HG03097 (cell line): ENCODE data around the gene MYO3B.
"Not testable (repeated sequence)": the region's sequence is repeated elsewhere in the genome, so short reads cannot be mapped to it uniquely, and the experiment has no call there.

ENCODE experiments used
- ATAC-seq: cut with Tn5 transposase; IDR thresholded peaks from one replicate; pipeline ENCODE4 v1.9.1; 2021; ENCODE audit not compliant: unreplicated experiment, low FRiP score

The MYO3B gene

GRCh38 chr2:170530284-170530745 lies 352.4 kb downstream of the MYO3B start:
- ATAC-seq = no peak

DNA sequence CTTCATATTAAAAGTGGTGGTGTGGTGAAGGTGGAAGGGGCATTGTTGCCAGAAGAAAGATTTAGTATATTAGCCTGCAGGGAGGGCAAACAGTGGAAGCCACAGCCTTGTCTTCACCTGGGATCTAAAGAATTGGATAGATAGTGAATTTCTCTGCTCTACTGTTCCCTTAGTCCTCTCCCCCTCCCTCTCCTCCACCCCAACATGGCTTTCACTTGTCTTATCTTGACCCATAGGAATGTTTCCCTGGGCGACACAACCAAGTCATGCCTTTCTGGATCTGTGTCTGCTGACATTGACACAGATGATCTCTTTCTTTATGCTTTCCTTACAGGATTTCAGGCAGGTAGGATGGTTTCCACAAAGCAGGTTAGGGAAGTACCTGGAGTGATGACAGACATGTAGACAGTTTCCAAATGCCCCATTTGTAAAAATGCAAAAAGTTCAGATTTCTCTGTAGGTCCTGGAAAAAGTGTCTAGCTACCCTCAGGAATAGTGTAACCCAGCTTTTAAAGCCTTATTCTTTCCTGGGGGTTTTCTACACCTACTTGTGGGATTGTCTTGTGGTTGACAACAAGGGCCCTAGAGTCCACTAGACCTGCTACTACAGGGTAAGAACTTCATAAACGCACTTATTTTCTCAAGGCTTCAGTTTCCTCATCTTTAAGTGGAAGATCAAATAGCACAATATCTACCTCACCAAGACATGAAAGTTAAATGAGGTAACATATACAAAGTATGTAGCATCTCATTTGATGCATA lies 353.0 kb downstream of the MYO3B start:
- no peak for ATAC-seq

GRCh38 chr2:170531876-170532275 lies 353.9 kb downstream of the MYO3B start:
- ATAC-seq = no peak

GRCh38 chr2:170533156-170533555 lies 355.2 kb downstream of the MYO3B start:
- no peak for ATAC-seq

DNA sequence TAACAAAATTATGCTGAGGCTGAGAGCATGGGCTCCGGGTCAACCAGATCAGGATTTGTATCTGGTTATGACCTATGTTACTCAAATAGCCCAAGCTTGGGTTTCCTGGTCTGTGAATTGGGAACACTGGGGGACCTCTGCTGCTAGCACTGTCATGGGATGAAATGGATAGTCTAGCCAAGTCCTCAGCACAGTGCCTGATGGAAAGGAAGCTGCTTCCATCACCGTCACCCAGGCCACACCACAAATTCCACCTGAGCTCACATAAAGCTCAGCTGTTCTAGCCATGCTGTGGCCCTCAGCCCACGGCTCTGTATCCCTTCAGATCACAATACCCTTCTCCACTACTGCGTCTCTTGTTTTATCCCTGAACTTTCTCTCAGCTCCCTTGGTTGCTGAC lies 357.6 kb downstream of the MYO3B start:
- no peak for ATAC-seq

GRCh38 chr2:170544817-170545216 lies 366.9 kb downstream of the MYO3B start:
- no peak for ATAC-seq

- no peak for ATAC-seq
These were observed 370.4 kb downstream of the MYO3B start for GRCh38 chr2:170548304-170548703.

- ATAC-seq = no peak
These were observed 372.6 kb downstream of the MYO3B start for GRCh38 chr2:170550501-170550900.

DNA sequence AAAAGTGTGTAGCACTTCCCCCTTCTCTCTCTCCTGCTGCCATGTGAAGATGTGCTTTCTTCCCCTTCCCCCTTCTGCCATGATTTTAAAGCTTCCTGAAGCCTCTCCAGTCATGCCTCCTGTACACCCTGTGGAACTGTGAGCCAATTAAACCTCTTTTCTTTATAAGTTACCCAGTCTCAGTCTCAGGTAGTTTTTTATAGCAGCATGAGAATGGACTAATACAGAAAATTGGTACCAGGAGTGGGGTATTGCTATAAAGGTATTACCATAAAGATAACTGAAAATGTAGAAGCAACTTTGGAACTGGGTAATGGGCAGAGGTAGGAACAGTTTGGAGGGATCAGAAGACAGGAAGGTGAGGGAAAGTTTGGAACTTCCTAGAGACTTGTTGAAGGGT lies 374.0 kb downstream of the MYO3B start:
- not testable (repeated sequence) for ATAC-seq

DNA sequence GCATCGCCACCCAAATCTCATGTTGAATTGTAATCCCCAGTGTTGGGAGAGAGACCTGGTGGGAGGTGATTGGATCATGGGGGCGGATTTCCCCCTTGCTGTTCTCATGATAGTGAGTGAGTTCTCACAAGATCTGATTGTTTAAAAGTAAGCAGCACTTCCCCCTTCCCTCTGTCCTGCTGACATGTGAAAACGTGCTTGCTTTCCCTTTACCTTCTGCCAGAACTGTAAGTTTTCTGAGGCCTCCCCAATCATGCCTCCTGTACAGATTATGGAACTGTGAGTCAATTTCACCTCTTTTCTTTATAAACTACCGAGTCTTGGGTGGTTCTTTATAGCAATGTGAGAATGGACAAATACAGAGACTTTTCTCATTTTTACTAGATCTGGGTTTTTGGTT lies 375.8 kb downstream of the MYO3B start:
- no peak for ATAC-seq

DNA sequence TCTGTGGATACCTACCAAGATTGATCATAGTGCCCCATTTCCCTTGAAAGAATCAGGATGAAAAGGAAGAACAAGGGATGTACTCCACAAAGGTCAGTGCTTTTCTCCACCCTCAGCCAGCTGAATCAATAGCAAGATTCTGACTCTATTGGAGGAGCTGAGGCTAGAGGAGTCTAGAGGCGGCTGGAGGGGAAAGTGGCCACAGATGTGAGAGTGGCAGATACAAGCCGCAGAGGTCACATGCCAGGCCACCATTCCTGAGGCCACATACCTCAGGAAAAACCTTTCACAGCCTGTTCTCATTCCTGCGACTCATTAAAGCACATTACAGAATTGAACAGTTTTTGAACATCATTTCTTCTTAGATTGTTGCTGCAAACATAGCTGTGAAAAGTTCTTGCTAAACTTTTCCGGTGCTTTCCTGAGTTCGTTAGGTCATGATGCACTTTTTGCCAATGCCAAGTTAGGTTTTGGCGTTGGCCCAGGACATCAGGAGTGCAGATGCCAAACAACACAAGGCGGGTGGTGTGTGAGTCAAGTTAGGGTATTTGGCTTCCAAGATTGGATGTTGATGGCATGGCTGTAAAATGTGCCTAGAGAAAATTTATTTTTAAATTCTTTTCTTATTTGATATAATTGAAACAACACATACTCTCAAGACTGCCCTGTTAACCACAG lies 376.5 kb downstream of the MYO3B start:
- no peak for ATAC-seq

DNA sequence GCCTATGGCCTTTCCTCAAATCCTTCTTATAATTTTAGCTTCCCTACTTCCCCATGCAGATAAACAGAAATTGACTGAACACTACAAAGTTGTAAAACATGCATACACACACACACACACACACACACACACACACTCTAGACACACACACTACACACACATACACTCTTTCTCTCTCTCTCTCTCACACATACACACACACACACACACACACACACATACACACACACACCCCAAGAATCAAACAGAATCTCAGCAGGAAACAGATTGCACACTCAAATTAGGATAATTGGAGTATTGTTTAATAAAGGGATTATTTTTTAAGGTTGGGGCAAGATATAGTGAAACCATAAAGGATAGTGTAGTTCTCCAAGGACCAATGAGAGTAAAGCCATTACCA lies 385.0 kb downstream of the MYO3B start:
- ATAC-seq = no peak

GRCh38 chr2:170563401-170563800 lies 385.5 kb downstream of the MYO3B start:
- no peak for ATAC-seq

GRCh38 chr2:170566138-170566537 lies 388.2 kb downstream of the MYO3B start:
- no peak for ATAC-seq

- ATAC-seq = no peak
These were observed 389.5 kb downstream of the MYO3B start for GRCh38 chr2:170567429-170567828.

DNA sequence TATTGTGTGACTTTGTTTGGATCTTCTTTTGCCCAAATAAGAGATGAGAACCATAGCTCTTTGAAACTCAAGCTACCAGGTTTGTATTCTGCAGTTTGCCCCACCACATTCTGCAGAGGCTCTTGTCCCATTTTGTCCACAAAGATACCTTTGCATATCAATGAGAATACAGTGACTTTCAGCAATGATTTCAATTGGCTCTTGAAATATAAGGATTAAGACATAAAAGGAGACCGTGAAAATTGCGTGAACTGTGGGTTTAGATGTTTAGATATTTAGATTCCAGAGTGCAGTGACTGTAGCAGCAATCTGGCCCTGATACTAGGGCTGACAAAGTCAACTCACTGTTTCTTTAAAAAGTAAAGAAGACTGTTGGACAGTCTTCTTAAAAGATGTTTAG lies 390.6 kb downstream of the MYO3B start:
- ATAC-seq = no peak

DNA sequence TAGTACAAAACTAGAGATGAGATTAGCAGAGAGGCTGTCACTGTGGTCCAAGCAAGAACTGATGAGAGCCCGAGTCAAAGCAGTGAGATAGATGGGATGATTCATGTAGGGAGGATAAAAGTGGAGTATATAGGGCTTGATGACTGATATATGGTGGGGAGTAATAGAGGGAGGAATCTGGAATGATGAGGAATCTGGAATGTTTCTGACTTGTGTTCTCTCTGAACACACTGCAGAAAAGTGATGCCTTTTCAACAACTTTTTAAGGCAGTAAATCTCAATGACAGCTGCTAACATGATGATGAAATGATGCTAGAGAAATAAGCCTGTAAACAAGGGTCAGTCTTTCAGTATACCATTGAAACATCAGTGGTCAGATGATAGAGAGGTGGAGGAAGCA lies 393.7 kb downstream of the MYO3B start:
- ATAC-seq = no peak

DNA sequence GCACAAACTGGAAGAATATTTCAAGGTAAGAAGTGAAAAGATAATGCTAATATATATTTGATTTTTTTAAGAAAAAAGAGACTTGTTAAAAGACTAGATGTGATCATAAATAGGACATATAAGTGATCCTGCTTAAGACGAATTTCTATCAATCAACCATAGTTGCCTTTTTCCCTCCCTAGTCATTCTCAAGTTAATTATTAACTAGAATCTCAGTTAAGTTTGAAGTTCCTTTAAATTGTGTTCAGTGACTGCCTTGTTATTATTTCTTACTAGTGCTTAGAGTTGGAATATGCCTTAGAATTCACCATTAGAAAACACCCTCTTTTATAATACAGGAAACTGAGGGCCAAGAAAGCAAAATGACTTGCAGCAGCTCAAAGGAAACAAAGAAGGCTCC lies 395.7 kb downstream of the MYO3B start:
- no peak for ATAC-seq

DNA sequence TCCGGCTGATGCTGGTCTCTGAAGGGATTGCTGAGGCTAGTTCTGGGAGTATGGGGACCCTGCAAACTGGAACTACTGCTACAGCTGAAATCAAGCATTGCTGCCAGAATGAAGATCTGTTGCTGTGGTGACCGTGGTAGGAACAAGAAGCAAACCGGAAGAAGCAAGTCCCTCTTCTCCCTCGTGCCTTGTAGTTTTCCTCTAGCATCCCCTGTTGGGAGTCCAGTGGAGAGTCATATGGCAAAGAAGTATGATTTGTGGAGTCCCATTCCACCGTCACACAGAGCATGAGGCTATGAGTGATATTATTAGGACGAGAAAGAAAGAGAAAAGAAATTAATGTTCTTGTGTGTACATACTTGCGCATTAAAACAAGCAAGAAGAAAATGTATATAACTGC lies 398.3 kb downstream of the MYO3B start:
- ATAC-seq = no peak

- ATAC-seq = no peak
These were observed 399.4 kb downstream of the MYO3B start for GRCh38 chr2:170577356-170577755.

DNA sequence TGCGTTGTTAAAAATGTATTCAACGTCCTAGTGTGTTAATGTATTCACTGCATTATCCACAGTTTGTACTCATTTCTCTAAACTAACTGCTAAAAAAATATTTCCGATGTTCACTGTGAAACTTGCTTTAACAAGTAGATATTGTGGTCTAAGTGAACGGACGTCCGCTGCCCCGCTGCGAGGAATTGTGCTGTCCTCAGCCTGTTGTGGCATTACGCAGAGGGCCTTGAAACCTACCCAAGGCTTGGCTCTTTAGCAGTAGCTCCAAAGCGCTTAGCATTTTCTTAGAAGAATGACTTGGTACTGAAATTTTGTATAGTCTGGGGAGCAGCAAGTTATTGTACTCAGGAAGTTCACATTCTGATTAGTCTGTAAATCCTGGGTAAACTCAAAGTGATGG lies 400.7 kb downstream of the MYO3B start:
- ATAC-seq = no peak

DNA sequence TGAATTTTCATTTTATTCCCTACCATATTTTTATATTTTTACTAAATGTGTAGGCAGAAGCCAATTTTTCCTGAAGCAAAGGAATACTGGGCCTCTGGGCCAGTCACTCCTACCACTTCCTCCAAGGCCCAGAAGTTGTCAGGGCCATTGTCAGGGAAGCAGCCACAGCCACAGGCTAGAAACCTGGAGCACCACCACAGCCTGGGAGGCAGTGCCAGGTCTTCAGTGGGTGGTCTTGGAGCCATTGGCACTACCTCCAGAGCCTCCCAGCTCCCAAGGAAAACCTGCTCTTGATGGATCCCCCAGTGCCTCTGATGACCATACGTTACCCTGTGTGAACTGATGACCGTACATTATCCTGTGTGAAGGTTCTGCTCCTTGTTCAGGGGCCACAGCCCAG lies 401.6 kb downstream of the MYO3B start:
- ATAC-seq = no peak
